Hepatocyte (in vitro differentiated cells): ENCODE measurements around the gene PRDM7. TPM values are rescaled to one million over a fixed set of nuclear protein-coding genes. Genes with fewer than 3 reads are reported as not detected.

ENCODE experiments used
- DNase-seq: peaks from one replicate; pipeline ENCODE4 v3.0.0-alpha.2; 2016; ENCODE audit warnings: low spot score
- H2AFZ ChIP-seq: fragments of 200-600 bp; sonication (generic); 2 replicates; pipeline ENCODE4 v1.6.0; 2016; ENCODE audit warnings: antibody characterized with exemption, mild to moderate bottlenecking
- H3K27ac ChIP-seq: fragments of 200-600 bp; sonication (generic); 2 replicates; pipeline ENCODE4 v1.5.1; 2016; ENCODE audit warnings: mild to moderate bottlenecking
- H3K27me3 ChIP-seq: fragments of 200-600 bp; sonication (generic); 2 replicates; pipeline ENCODE4 v1.6.1; 2016
- H3K36me3 ChIP-seq: fragments of 200-600 bp; sonication (generic); replicated peaks from 2 replicates; pipeline ENCODE4 v1.5.1; 2016; ENCODE audit warnings: low read depth; ENCODE audit not compliant: insufficient read depth
- H3K4me1 ChIP-seq: fragments of 200-600 bp; sonication (generic); 2 replicates; pipeline ENCODE4 v1.5.1; 2016; ENCODE audit warnings: mild to moderate bottlenecking, moderate library complexity; ENCODE audit not compliant: insufficient read depth
- H3K4me2 ChIP-seq: fragments of 200-600 bp; sonication (generic); 2 replicates; pipeline ENCODE4 v1.6.0; 2016
- H3K4me3 ChIP-seq: fragments of 200-600 bp; sonication (generic); 2 replicates; pipeline ENCODE4 v1.5.1; 2016; ENCODE audit warnings: mild to moderate bottlenecking
- H3K79me2 ChIP-seq: fragments of 200-600 bp; sonication (generic); 2 replicates; pipeline ENCODE4 v1.6.0; 2017; ENCODE audit warnings: mild to moderate bottlenecking
- H3K9me2 ChIP-seq: fragments of 200-600 bp; sonication (generic); replicated peaks from 2 replicates; pipeline ENCODE4 v1.6.0; 2017; ENCODE audit warnings: mild to moderate bottlenecking; ENCODE audit not compliant: insufficient read depth
- H3K9me3 ChIP-seq: fragments of 200-600 bp; sonication (generic); 2 replicates; pipeline ENCODE4 v1.5.1; 2016; ENCODE audit warnings: low read depth, mild to moderate bottlenecking
- H4K20me1 ChIP-seq: fragments of 200-600 bp; sonication (generic); 2 replicates; pipeline ENCODE4 v1.6.0; 2016; ENCODE audit warnings: mild to moderate bottlenecking; ENCODE audit not compliant: insufficient read depth, poor library complexity, severe bottlenecking
- EZH2 ChIP-seq: fragments of 200-600 bp; sonication (generic); IDR thresholded peaks from 2 replicates; pipeline ENCODE4 v1.6.1; 2016; ENCODE audit warnings: antibody characterized with exemption, mild to moderate bottlenecking, borderline replicate concordance
- EZH2phosphoT487 ChIP-seq: fragments of 200-600 bp; sonication (generic); IDR thresholded peaks from one replicate; pipeline ENCODE4 v1.6.1; 2018; ENCODE audit warnings: antibody characterized with exemption, mild to moderate bottlenecking, low read depth, moderate library complexity; ENCODE audit not compliant: unreplicated experiment, severe bottlenecking
- WGBS: methylation state at CpG from one replicate; pipeline ENCODE4 v1.1.6; 2016; ENCODE audit warnings: low lambda C conversion rate; ENCODE audit errors: missing lambda C conversion rate; 5-methylcytosine and 5-hydroxymethylcytosine counted together
- polyA plus RNA-seq: library from polyadenylated mRNA; unstranded; fragments of >200 nt; fragmentation: Nextera tagmentation; extraction: Ambion mirVana; gene quantifications from 2 replicates; pipeline ENCODE4 v1.2.1, GENCODE V29; 2016
- total RNA-seq: library from RNA; depleted of rRNA; stranded (reverse); fragments of >200 nt; gene quantifications from 2 replicates; pipeline ENCODE4 v1.2.3, GENCODE V29; 2014
- TF ChIP-seq, protein P1 (sequence below): fragments of 200-600 bp; sonication (generic); IDR thresholded peaks from 2 replicates; pipeline ENCODE4 v1.5.1; 2016; ENCODE audit warnings: antibody characterized with exemption, mild to moderate bottlenecking; ENCODE audit not compliant: poor library complexity

Gene PRDM7
- total and polyA plus RNA-seq, 2 experiments from 2014 or later = not detected

DNA sequence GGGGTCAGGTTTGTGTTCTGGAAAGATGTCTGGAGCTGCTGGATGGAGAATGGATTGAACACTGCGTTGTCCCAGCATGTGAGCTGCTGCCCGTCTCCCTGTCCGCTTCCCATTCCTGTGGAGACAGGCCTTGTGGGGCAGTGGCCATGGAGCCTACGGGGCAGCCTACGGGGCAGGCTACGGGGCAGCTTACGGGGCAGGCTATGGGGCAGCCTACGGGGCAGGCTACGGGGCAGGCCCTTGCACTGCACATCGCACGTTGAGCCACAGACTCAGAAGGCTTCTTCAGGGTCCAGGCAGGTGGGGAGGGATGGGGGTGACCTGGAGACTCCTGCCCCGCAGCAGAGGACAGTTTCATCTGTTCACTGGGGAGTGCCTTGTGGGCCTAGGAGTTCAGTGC, 48.1 kb downstream of the PRDM7 start:
- H3K4me2 ChIP-seq = no peak overlapping the region
- no peak for TF ChIP-seq EZH2
- TF ChIP-seq, protein P1, sequence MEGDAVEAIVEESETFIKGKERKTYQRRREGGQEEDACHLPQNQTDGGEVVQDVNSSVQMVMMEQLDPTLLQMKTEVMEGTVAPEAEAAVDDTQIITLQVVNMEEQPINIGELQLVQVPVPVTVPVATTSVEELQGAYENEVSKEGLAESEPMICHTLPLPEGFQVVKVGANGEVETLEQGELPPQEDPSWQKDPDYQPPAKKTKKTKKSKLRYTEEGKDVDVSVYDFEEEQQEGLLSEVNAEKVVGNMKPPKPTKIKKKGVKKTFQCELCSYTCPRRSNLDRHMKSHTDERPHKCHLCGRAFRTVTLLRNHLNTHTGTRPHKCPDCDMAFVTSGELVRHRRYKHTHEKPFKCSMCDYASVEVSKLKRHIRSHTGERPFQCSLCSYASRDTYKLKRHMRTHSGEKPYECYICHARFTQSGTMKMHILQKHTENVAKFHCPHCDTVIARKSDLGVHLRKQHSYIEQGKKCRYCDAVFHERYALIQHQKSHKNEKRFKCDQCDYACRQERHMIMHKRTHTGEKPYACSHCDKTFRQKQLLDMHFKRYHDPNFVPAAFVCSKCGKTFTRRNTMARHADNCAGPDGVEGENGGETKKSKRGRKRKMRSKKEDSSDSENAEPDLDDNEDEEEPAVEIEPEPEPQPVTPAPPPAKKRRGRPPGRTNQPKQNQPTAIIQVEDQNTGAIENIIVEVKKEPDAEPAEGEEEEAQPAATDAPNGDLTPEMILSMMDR = no peak
- TF ChIP-seq EZH2phosphoT487 = no peak
- no peaks in the 10 kb centered on the region for H3K9me3 ChIP-seq
- H3K27me3 ChIP-seq = no peaks in the 10 kb centered on the region
- no peaks in the 10 kb centered on the region for H4K20me1 ChIP-seq
- H3K79me2 ChIP-seq = no peaks in the 10 kb centered on the region
- H3K4me1 ChIP-seq = no peaks in the 10 kb centered on the region
- H3K9me2 ChIP-seq = no peaks in the 10 kb centered on the region
- no peak for DNase-seq
- no peak overlapping the region for H2AFZ ChIP-seq
- 85% methylated on average over 12 of the region's 12 CpGs for WGBS
- no peak overlapping the region for H3K4me3 ChIP-seq
- no peak overlapping the region for H3K27ac ChIP-seq
- H3K36me3 ChIP-seq = no peaks in the 10 kb centered on the region

DNA sequence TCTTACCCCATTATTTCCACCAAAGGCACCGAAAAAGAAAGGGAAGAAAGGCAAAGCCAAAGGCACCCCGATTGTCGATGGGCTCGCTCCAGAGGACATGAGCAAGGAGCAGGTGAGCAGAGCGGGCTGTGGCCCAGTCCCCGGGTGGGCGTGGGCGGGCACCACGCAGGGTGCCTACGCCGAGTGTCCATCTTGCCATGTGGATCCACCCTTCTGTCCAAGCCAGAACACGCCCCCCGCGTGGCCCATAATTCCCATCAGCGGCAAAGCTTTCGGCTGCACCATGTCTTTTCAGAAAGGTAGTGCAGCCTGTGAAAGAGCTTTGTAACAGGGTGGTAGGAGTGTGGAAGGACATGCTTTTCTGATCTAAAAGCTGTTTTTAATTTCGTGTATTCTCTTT, 49.5 kb downstream of the PRDM7 start:
- H3K36me3 ChIP-seq = no peaks in the 10 kb centered on the region
- no peaks in the 10 kb centered on the region for H4K20me1 ChIP-seq
- no peak overlapping the region for H3K27ac ChIP-seq
- H3K79me2 ChIP-seq = no peaks in the 10 kb centered on the region
- H3K9me2 ChIP-seq = no peaks in the 10 kb centered on the region
- no peak overlapping the region for H3K4me2 ChIP-seq
- no peak overlapping the region for H2AFZ ChIP-seq
- TF ChIP-seq, protein P1 = no peak
- no peak for TF ChIP-seq EZH2phosphoT487
- no peak for TF ChIP-seq EZH2
- H3K9me3 ChIP-seq = no peaks in the 10 kb centered on the region
- H3K4me3 ChIP-seq = no peak overlapping the region
- H3K27me3 ChIP-seq = no peaks in the 10 kb centered on the region
- no peaks in the 10 kb centered on the region for H3K4me1 ChIP-seq
- no peak for DNase-seq
- WGBS = 98% methylated on average over 16 of the region's 17 CpGs

DNA sequence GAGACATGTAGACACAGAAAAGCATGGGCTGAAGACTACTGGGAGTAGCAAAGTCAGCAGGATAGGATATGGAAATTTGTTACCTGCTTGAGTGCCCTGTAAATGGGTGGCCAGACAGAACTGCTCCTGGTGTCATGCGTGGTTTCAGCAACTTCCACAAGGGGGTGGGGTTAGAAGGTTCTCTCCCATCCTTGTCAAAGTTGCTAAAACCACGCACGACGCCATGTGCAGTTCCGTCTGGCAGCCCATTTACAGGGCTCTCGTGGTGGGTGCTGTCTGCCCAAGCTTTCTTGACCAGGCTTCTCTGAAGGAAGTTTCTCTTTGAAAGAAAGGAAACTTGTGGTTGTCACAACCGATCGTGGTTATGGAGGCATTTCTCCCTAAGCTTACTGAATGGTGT, 51.0 kb downstream of the PRDM7 start:
- Histone ChIP-seq H3K27me3 (no peaks in the 10 kb centered on the region), H4K20me1 (no peaks in the 10 kb centered on the region), H3K4me1 (no peaks in the 10 kb centered on the region), H2AFZ (no peak overlapping the region), H3K27ac (no peak overlapping the region), H3K9me3 (no peaks in the 10 kb centered on the region), H3K4me3 (no peak overlapping the region), H3K79me2 (peaks cover 2% of the 10 kb centered on the region), H3K36me3 (no peaks in the 10 kb centered on the region), H3K9me2 (no peaks in the 10 kb centered on the region), H3K4me2 (no peak overlapping the region)
- TF ChIP-seq EZH2 (no peak), EZH2phosphoT487 (no peak)
- TF ChIP-seq, protein P1 = no peak
- 78% methylated on average over 8 of the region's 8 CpGs for WGBS
- no peak for DNase-seq

DNA sequence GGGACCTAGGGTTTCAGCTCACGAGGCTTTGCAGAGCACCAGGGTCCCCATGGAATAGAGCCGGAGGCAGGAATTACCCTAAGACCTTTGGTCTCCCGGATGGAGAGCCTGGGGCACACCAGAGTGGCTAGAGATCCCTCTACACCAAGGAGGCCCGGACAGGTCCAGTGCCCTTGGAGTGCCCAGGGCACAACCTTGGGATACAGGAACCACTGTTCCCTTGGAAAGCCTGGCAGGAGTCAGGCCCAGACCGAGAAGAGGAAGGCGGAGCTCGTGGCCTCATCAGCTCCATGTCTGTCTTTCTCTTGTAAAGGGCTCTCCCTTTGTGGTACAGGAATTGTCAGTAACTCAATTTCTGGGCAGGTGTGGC, 54.1 kb downstream of the PRDM7 start:
- Histone ChIP-seq H3K27me3 (no peaks in the 10 kb centered on the region), H3K36me3 (no peaks in the 10 kb centered on the region), H3K4me1 (peaks cover 9% of the 10 kb centered on the region), H3K9me3 (no peaks in the 10 kb centered on the region), H4K20me1 (no peaks in the 10 kb centered on the region), H2AFZ (no peak overlapping the region), H3K9me2 (no peaks in the 10 kb centered on the region), H3K79me2 (peaks cover 2% of the 10 kb centered on the region), H3K4me3 (no peak overlapping the region), H3K27ac (peak overlapping the region; percentile 60), H3K4me2 (peak overlapping the region; percentile 72)
- DNase-seq = no peak
- no peak for TF ChIP-seq EZH2
- TF ChIP-seq EZH2phosphoT487 = no peak
- TF ChIP-seq, protein P1 = no peak
- 83% methylated on average over 7 of the region's 7 CpGs for WGBS
